CD4-positive, alpha-beta T cell treated with Interleukin-17A for 1 hour (primary cell): ENCODE results near the gene SLC39A6.
"Not testable (repeated sequence)": the region's sequence is repeated elsewhere in the genome, so short reads cannot be mapped to it uniquely, and the experiment has no call there.

Experiments
- DNase-seq: peaks from one replicate; pipeline ENCODE4 v3.0.0-alpha.2; 2020

The SLC39A6 gene

GRCh38 chr18:36095936-36096519 lies 33.1 kb downstream of the SLC39A6 start:
- DNase-seq = peak; percentile 64

DNA sequence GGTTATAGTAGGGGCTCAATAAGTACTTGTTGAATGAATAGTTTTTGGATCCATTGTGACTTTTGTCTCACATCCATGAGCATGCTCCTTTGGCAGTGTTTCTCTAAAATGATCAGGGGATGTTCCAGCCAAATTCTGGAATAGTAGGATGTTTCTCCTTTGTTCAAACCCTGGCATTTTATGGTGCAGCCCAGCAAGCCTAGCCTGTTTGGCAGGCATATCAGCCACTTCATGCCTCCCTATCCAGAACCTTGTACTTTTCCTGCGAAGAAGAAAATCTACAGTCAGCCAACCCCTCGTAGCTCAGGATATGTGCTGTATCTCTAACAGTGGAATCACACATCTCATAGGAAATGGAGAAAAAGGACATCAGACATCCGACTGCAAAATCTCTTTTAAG lies 34.7 kb downstream of the SLC39A6 start:
- DNase-seq = no peak

GRCh38 chr18:36092116-36092515 lies 37.0 kb downstream of the SLC39A6 start:
- DNase-seq = not testable (repeated sequence)

DNA sequence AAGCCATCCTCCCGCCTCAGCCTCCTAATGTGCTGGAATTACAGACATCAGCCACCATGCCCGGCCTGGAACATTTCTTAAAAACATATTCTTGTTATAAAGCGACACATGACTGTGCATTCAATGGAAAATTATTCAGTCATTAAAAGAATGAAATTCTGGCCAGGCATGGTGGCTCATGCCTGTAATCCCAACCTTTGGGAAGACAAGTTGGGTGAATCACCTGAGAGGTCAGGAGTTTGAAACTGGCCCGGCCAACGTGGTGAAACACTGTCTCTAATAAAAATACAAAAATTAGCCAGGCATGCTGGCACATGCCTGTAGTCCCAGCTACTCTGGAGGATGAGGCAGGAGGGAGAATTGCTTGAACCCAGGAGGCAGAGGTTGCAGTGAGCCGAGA lies 40.1 kb downstream of the SLC39A6 start:
- no peak for DNase-seq

GRCh38 chr18:36088256-36088655 lies 40.9 kb downstream of the SLC39A6 start:
- no peak for DNase-seq

DNA sequence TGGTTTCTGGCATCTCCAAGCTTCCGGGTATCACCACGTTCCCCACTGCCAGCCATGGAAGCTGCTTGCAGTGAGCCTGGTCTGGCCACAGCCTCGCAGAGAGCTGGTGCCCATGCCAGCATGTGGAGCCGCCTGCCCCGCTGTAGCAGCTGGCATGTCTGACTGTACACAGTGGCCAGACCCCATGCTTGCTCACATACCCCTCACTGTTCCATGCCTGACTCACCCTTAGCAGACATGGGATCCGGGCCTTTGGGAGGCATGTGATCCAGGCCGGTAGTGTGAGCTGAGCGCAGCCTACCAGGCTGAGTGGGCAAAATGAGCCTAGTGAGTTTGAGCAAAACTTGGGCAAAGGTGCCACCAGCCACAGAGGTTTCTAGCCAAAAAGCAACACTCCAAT lies 43.0 kb downstream of the SLC39A6 start:
- DNase-seq = no peak

GRCh38 chr18:36085195-36085594 lies 43.9 kb downstream of the SLC39A6 start:
- DNase-seq = no peak

GRCh38 chr18:36083729-36084128 lies 45.4 kb downstream of the SLC39A6 start:
- DNase-seq = no peak

- DNase-seq = not testable (repeated sequence)
Observed at GRCh38 chr18:36081118-36081517, 48.0 kb downstream of the SLC39A6 start.

- DNase-seq = no peak
Observed at GRCh38 chr18:36078751-36079529, 50.2 kb downstream of the SLC39A6 start.

DNA sequence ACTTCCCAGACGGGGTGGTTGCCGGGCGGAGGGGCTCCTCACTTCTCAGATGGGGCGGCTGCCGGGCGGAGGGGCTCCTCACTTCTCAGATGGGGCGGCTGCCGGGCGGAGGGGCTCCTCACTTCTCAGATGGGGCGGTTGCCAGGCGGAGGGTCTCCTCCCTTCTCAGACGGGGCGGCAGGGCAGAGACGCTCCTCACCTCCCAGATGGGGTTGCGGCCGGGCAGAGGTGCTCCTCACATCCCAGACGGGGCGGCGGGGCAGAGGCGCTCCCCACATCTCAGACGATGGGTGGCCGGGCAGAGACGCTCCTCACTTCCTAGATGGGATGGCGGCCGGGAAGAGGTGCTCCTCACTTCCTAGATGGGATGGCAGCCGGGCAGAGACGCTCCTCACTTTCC lies 51.4 kb downstream of the SLC39A6 start:
- DNase-seq = not testable (repeated sequence)

DNA sequence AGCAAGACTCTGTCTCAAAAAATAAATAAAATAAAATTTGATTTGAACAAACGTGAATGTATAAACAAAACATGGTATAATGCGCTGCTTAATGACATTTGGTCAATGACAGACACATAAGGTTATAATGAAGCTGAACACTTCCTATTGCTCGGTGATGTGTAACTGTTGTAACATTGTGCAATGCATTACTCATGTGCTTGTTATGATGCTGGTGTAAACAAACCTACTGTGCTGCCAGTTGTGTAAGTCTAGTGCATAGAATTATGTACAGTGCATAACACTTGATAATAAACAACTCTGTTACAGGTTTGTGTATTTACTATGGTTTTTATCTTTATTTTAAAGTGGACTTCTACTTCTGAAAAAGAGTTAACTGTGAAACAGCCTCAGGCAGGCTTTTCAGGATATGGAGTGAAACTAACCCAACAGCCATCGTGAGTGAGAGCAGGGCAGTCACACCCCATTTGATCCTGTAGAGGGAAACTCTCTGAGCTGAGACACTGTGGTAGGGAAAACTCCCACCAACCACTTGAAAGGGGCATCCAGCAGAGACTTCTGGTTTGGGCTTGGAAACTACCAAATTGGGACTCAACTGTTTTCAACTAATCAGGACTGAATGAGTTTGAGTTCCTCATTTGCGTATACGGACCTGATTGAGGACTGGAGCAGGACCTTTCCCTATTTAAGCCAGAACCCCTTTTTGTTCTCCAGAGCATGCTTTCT lies 53.1 kb downstream of the SLC39A6 start:
- DNase-seq = no peak

DNA sequence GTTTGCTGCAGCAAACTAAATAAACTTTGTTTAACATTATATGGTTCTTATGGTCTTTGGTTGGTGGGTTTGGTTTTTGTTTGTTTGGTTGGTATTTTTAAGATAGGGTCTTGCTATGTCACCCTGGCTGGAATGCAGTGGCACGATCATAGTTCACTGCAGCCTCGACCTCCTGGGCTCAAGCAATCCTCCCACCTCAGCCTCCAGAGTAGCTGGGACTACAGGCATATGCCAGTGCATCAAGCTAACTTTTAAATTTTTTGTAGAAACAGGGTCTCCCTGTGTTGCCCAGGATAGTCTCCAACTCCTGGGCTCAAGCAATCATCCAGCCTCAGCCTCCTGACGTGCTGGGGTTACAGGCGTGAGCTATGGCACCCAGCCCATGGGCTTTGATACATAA lies 54.7 kb downstream of the SLC39A6 start:
- no peak for DNase-seq

DNA sequence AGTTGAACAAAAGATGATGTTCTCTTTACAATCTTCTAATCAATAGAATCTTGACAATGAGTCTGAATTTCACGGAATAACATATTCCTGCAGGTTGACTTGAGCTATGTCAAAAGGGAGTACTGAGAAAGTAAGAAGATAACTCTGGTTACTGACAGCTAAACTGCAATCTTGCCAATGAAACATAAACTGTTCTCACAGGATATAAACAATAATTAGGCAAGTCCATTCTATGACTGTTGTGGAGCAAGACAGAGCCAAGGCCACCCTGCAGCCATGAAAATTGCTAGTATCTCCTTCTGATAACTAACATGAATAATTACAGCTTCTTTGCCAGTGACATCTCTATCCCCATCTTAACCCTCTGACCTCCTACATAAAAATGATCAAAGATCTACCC lies 55.5 kb downstream of the SLC39A6 start:
- no peak for DNase-seq

DNA sequence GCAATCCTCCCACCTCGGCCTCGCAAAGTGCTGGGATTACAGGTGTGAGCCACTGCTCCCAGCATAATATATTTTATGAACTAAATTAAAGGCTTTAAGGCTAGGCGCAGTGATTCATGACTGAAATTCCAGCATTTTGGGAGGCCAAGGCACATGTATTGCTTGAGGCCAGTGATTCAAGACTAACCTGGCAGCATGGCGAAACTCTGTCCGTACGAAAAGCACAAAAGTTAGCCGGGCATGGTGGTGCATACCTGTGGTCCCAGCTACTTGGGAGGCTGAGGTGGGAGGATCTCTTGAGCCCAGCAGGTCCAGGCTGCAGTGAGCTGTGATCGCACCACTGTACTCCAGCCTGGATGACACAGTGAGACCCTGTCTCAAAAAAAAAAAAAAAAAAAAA lies 56.7 kb downstream of the SLC39A6 start:
- not testable (repeated sequence) for DNase-seq

GRCh38 chr18:36067055-36067957 lies 61.8 kb downstream of the SLC39A6 start, which contains the start of gene RPRD1A:
RPRD1A (minus strand) TSS chr18:36067559; CDS start chr18:36067404, 155 bp downstream.
- DNase-seq = peak; percentile 96

- peak; percentile 1 for DNase-seq
Observed at GRCh38 chr18:36066686-36067054, 62.5 kb downstream of the SLC39A6 start.

- no peak for DNase-seq
Observed at GRCh38 chr18:36066001-36066400, 63.1 kb downstream of the SLC39A6 start.

- DNase-seq = not testable (repeated sequence)
Observed at GRCh38 chr18:36064809-36065079, 64.4 kb downstream of the SLC39A6 start.

- DNase-seq = no peak
Observed at GRCh38 chr18:36064027-36064808, 64.9 kb downstream of the SLC39A6 start.

DNA sequence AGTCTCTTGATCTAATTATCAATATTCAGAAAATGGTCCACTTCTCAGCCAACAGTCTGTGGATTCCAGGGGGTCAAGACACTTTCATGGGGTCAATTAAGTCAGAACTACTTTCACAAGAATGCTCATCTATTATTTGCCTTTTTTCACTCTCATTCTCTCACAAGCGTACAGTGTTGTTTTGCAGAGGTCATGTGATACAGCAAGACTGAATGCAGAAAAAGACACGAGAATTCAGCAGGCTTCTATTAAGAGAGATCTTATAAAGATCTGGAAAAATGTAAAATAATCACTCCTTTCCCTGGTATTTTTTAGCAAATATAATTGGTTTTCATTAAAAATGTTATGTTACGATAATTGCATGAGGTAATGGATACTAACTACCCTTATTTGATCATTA lies 70.5 kb downstream of the SLC39A6 start:
- DNase-seq = no peak
